HepG2 (cell line): ENCODE results near the gene THBS1.

Experiments
- FOXM1 ChIP-seq: sonication (generic); formaldehyde crosslinking; IDR thresholded peaks from 2 replicates; pipeline ENCODE4 v1.5.0; 2020; ENCODE audit warnings: missing genetic modification reagents
- POLR2A ChIP-seq, 2 experiments: IDR thresholded peaks; 2 replicates each; pipeline ENCODE4 v1.6.1; 2011; ENCODE audit warnings: low read depth in 2 of 2, low read length in 2 of 2, mild to moderate bottlenecking in 1 of 2, moderate library complexity in 1 of 2; ENCODE audit not compliant: insufficient read depth in 1 of 2
- ZNF225 ChIP-seq: sonication (generic); formaldehyde crosslinking; IDR thresholded peaks from 2 replicates; pipeline ENCODE4 v1.4.0; 2020; ENCODE audit warnings: mild to moderate bottlenecking, missing genetic modification reagents
- ZNF839 ChIP-seq: sonication (generic); formaldehyde crosslinking; IDR thresholded peaks from 2 replicates; pipeline ENCODE4 v1.4.0; 2020; ENCODE audit warnings: missing genetic modification reagents, mild to moderate bottlenecking, borderline replicate concordance

GRCh38 chr15:39598958-39599845, 18.3 kb downstream of the THBS1 start:
- TF ChIP-seq ZNF839 (CRISPR knock-in tag) (no peak), ZNF225 (no peak), FOXM1 (CRISPR knock-in tag) (no peak), POLR2A (IDR thresholded peaks at IDR 0.05; ENCODE audit: insufficient read depth in 1 of 2, low read depth in 2 of 2, low read length in 2 of 2) (no peak)
